SK-N-SH treated with all-trans-retinoic acid at 6 μM for 48 hours (cell line): ENCODE data around the gene TNNI3.

ENCODE experiments used
- ATAC-seq: fragments of 200-7000 bp; cut with Tn5 transposase; 3 replicates; pipeline ENCODE4 v1.9.1; 2020; ENCODE audit warnings: mild to moderate bottlenecking, moderate library complexity
- ARNTL ChIP-seq: fragments of 450-650 bp; formaldehyde crosslinking; IDR thresholded peaks from 2 replicates; pipeline ENCODE4 v1.5.0; 2020; ENCODE audit warnings: low read depth, mild to moderate bottlenecking, moderate library complexity, borderline replicate concordance
- BACH2 ChIP-seq: fragments of 250-450 bp; sonication (Bioruptor Pico); IDR thresholded peaks from 2 replicates; pipeline ENCODE4 v1.9.0; 2021; ENCODE audit warnings: mild to moderate bottlenecking, borderline replicate concordance
- CREB5 ChIP-seq: fragments of 250-450 bp; sonication (Bioruptor Pico); IDR thresholded peaks from 2 replicates; pipeline ENCODE4 v1.5.1; 2020; ENCODE audit warnings: low read depth, mild to moderate bottlenecking, moderate library complexity
- ESRRG ChIP-seq: fragments of 250-450 bp; sonication (Bioruptor Pico); IDR thresholded peaks from 2 replicates; pipeline ENCODE4 v1.6.1; 2021; ENCODE audit warnings: mild to moderate bottlenecking
- GLIS3 ChIP-seq: fragments of 250-450 bp; sonication (Bioruptor Pico); IDR thresholded peaks from 2 replicates; pipeline ENCODE4 v1.5.0; 2020; ENCODE audit warnings: mild to moderate bottlenecking, moderate library complexity
- ISL1 ChIP-seq: fragments of 250-450 bp; sonication (Bioruptor Pico); IDR thresholded peaks from 2 replicates; pipeline ENCODE4 v2.1.2; 2022; ENCODE audit warnings: mild to moderate bottlenecking, moderate library complexity
- OSR1 ChIP-seq: fragments of 250-450 bp; sonication (Bioruptor Pico); IDR thresholded peaks from 2 replicates; pipeline ENCODE4 v1.8.0; 2022; ENCODE audit warnings: moderate library complexity, mild to moderate bottlenecking, inconsistent platforms
- PPARA ChIP-seq: fragments of 250-450 bp; sonication (Bioruptor Pico); IDR thresholded peaks from 2 replicates; pipeline ENCODE4 v1.5.0; 2020; ENCODE audit warnings: mild to moderate bottlenecking, borderline replicate concordance
- RARB ChIP-seq: fragments of 250-450 bp; sonication (Bioruptor Pico); IDR thresholded peaks from 2 replicates; pipeline ENCODE4 v1.8.0; 2021; ENCODE audit warnings: mild to moderate bottlenecking, moderate library complexity
- SNAI2 ChIP-seq: fragments of 250-450 bp; sonication (Bioruptor Pico); IDR thresholded peaks from 2 replicates; pipeline ENCODE4 v1.5.0; 2020; ENCODE audit warnings: mild to moderate bottlenecking, moderate library complexity
- TOX ChIP-seq: fragments of 250-450 bp; sonication (Bioruptor Pico); IDR thresholded peaks from 2 replicates; pipeline ENCODE4 v1.8.0; 2021; ENCODE audit warnings: mild to moderate bottlenecking, moderate library complexity, borderline replicate concordance
- TSHZ2 ChIP-seq: fragments of 250-450 bp; sonication (Bioruptor Pico); IDR thresholded peaks from 2 replicates; pipeline ENCODE4 v1.5.0; 2020; ENCODE audit warnings: mild to moderate bottlenecking, moderate library complexity
- ZFP3 ChIP-seq: fragments of 250-450 bp; sonication (Bioruptor Pico); IDR thresholded peaks from 2 replicates; pipeline ENCODE4 v1.5.0; 2020; ENCODE audit warnings: mild to moderate bottlenecking, moderate library complexity
- ZFP30 ChIP-seq: fragments of 450-650 bp; formaldehyde crosslinking; IDR thresholded peaks from 2 replicates; pipeline ENCODE4 v1.5.0; 2022; ENCODE audit warnings: mild to moderate bottlenecking, moderate library complexity
- ZNF70 ChIP-seq: fragments of 450-650 bp; formaldehyde crosslinking; IDR thresholded peaks from 2 replicates; pipeline ENCODE4 v1.5.0; 2020; ENCODE audit warnings: mild to moderate bottlenecking, moderate library complexity
- ZNF8 ChIP-seq: fragments of 450-650 bp; formaldehyde crosslinking; IDR thresholded peaks from 2 replicates; pipeline ENCODE4 v1.5.0; 2020; ENCODE audit warnings: mild to moderate bottlenecking, moderate library complexity

The TNNI3 gene

GRCh38 chr19:55171440-55171839 lies 13.9 kb upstream of the TNNI3 start:
- TF ChIP-seq GLIS3 (CRISPR knock-in tag) (no peak), TSHZ2 (no peak)
- TF ChIP-seq, all 23 proteins: peak for 0
- ATAC-seq, result no peak

- no peak for ATAC-seq
- no peak for TF ChIP-seq ZFP3 (CRISPR knock-in tag)
- no peak for TF ChIP-seq ARNTL
- TF ChIP-seq ISL1 (CRISPR knock-in tag), result no peak
- no peak for TF ChIP-seq TOX (CRISPR knock-in tag)
- TF ChIP-seq SNAI2 (CRISPR knock-in tag), result no peak
- no peak for TF ChIP-seq RARB (CRISPR knock-in tag)
- TF ChIP-seq ZNF8 (CRISPR knock-in tag), result no peak
- no peak for TF ChIP-seq PPARA (CRISPR knock-in tag)
- no peak for TF ChIP-seq ESRRG (CRISPR knock-in tag)
- TF ChIP-seq CREB5 (CRISPR knock-in tag), result no peak
- TF ChIP-seq BACH2 (CRISPR knock-in tag), result no peak
- no peak for TF ChIP-seq TSHZ2
- TF ChIP-seq, all 23 proteins: peak for 0
Observed at GRCh38 chr19:55169136-55169535, 11.6 kb upstream of the TNNI3 start.

GRCh38 chr19:55166530-55167268 lies 9.2 kb upstream of the TNNI3 start, which contains the start of gene DNAAF3:
Gene DNAAF3, minus strand, starts transcription at chr19:55166613. Its CDS starts 200 bp downstream, at chr19:55166413.
- no peak for TF ChIP-seq ISL1 (CRISPR knock-in tag)
- no peak for TF ChIP-seq OSR1 (CRISPR knock-in tag)
- TF ChIP-seq ZFP3 (CRISPR knock-in tag), result no peak
- peak; percentile 98 for ATAC-seq

- ATAC-seq, result peak; percentile 88
- TF ChIP-seq ZFP3 (CRISPR knock-in tag), result no peak
- TF ChIP-seq ZNF70 (CRISPR knock-in tag), result no peak
- TF ChIP-seq BACH2 (CRISPR knock-in tag), result no peak
- no peak for TF ChIP-seq TOX (CRISPR knock-in tag)
- no peak for TF ChIP-seq ISL1 (CRISPR knock-in tag)
- no peak for TF ChIP-seq TSHZ2
- TF ChIP-seq RARB (CRISPR knock-in tag), result no peak
- no peak for TF ChIP-seq ZFP30 (CRISPR knock-in tag)
- TF ChIP-seq, all 23 proteins: peak for 0
Observed at GRCh38 chr19:55165952-55166529, 8.5 kb upstream of the TNNI3 start.
